ENCODE data around the gene GSTM3.

DNA sequence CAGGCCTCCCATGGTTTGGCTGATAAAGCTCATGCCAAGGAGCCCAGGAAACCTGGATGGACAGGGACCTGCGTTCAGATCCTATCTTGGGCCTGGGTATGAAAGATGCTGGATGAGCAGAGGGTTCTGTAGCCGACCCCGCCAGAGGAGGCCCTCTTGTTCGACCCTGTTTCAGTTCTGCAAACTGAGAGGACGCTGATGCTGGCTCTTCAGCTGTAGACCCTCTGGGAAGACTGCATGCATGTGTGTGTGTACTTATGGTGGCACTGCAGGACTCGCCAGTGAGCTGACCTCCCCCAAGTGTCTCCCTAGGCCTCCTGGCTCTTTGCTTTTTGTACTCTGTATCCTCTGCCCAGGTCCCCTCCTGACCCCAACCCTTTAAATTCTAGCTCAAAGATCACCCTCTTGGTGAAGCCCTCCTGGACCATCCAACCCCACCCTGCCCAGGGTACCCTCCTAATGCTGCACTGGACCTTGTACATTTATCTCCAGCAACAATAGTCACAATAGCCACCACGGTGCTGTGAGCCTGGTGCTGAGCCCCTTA lies 21.3 kb upstream of the GSTM3 start:
- TF ChIP-seq CTCF (IDR thresholded peaks at IDR 0.05) = no peak
- no peak for TF ChIP-seq POLR2A (IDR thresholded peaks at IDR 0.05)
